Loucy (cell line): Measurements from ENCODE around the gene SENP2.

ENCODE experiments used
- H2AFZ ChIP-seq: fragments of 200-600 bp; sonication (generic); 2 replicates; pipeline ENCODE4 v1.6.0; 2016; ENCODE audit warnings: antibody characterized with exemption, mild to moderate bottlenecking, low read length, moderate library complexity
- H3F3A ChIP-seq: fragments of 200-600 bp; 2 replicates; pipeline ENCODE4 v1.6.0; 2016; ENCODE audit warnings: antibody characterized with exemption, low read depth, mild to moderate bottlenecking
- H3K27me3 ChIP-seq: fragments of 200-600 bp; sonication (generic); 2 replicates; pipeline ENCODE4 v1.6.1; 2014; ENCODE audit warnings: low read length, mild to moderate bottlenecking; ENCODE audit not compliant: insufficient read depth, poor library complexity, severe bottlenecking
- H3K36me3 ChIP-seq: fragments of 200-600 bp; sonication (generic); 2 replicates; pipeline ENCODE4 v1.6.1; 2016; ENCODE audit warnings: low read length; ENCODE audit not compliant: insufficient read depth
- H3K4me1 ChIP-seq: fragments of 200-600 bp; sonication (generic); 2 replicates; pipeline ENCODE4 v1.5.1; 2014; ENCODE audit warnings: low read length, mild to moderate bottlenecking; ENCODE audit not compliant: insufficient read depth, poor library complexity, severe bottlenecking
- H3K4me2 ChIP-seq: fragments of 200-600 bp; sonication (generic); 2 replicates; pipeline ENCODE4 v1.6.0; 2014; ENCODE audit warnings: antibody characterized with exemption, low read length, low read depth, mild to moderate bottlenecking; ENCODE audit not compliant: poor library complexity, severe bottlenecking
- H3K4me3 ChIP-seq: fragments of 200-600 bp; sonication (generic); 2 replicates; pipeline ENCODE4 v1.5.1; 2014; ENCODE audit warnings: low read length, mild to moderate bottlenecking, mixed read lengths; ENCODE audit not compliant: poor library complexity, severe bottlenecking
- H3K79me2 ChIP-seq: fragments of 200-600 bp; sonication (generic); 2 replicates; pipeline ENCODE4 v1.6.1; 2014; ENCODE audit warnings: low read length; ENCODE audit not compliant: insufficient read depth
- H3K9ac ChIP-seq: fragments of 200-600 bp; sonication (generic); 2 replicates; pipeline ENCODE4 v1.6.0; 2014; ENCODE audit warnings: mild to moderate bottlenecking, low read depth, low read length, moderate library complexity; ENCODE audit not compliant: poor library complexity, severe bottlenecking
- H3K9me2 ChIP-seq: fragments of 200-600 bp; sonication (generic); replicated peaks from 2 replicates; pipeline ENCODE4 v1.6.1; 2016; ENCODE audit warnings: low read depth, low read length, mixed read lengths
- H3K9me3 ChIP-seq: fragments of 200-600 bp; sonication (generic); 2 replicates; pipeline ENCODE4 v1.6.1; 2014; ENCODE audit warnings: mild to moderate bottlenecking, antibody characterized with exemption, low read length, low read depth; ENCODE audit not compliant: insufficient read depth
- H4K20me1 ChIP-seq: fragments of 200-600 bp; sonication (generic); 2 replicates; pipeline ENCODE4 v1.6.0; 2014; ENCODE audit warnings: antibody characterized with exemption, low read length, mild to moderate bottlenecking; ENCODE audit not compliant: insufficient read depth, poor library complexity, severe bottlenecking
- EZH2phosphoT487 ChIP-seq: fragments of 200-600 bp; IDR thresholded peaks from 2 replicates; pipeline ENCODE4 v1.6.1; 2018; ENCODE audit warnings: antibody characterized with exemption, mild to moderate bottlenecking, moderate library complexity, borderline replicate concordance
- TF ChIP-seq, protein P1 (sequence below): fragments of 200-600 bp; sonication (generic); conservative IDR thresholded peaks from 2 replicates; pipeline ENCODE4 v1.5.1; 2014; ENCODE audit warnings: mild to moderate bottlenecking, antibody characterized with exemption, low read length

The SENP2 gene

DNA sequence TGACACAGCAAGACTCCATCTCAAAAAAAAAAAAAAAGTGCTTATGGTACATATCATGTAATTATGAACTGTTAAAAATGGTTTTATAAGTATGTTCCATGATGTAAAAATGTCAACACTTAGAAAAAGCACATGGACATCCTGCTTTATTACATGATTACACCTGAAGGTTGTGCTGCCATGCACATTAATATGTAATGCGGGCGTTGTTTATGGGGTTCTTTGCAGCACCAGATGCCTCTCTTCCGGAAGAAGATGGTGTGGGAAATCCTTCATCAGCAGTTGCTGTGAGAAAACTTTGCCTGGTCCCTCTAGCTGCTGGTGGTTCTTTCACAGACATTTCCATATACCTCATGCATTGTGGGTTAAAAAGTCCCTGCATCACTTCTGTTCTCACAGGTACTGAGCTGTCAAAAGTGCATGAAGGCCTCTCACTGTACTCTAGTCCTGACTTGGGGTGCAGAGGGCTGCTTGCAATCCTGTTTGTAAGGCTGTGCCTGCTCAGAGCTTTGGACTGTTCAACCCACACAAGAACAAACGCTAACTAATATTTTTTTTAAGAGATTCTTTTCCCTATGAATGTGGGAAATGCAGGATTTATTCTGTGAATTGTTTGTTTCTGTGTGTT is 43.6 kb downstream of the SENP2 start:
- H3K9me3 ChIP-seq = no peaks in the 10 kb centered on the region
- H3K9ac ChIP-seq = no peak overlapping the region
- H3K4me2 ChIP-seq = no peak overlapping the region
- H3K4me3 ChIP-seq = no peak overlapping the region
- H4K20me1 ChIP-seq = no peaks in the 10 kb centered on the region
- no peaks in the 10 kb centered on the region for H3K9me2 ChIP-seq
- no peaks in the 10 kb centered on the region for H3F3A ChIP-seq
- no peak for TF ChIP-seq EZH2phosphoT487
- TF ChIP-seq, protein P1, sequence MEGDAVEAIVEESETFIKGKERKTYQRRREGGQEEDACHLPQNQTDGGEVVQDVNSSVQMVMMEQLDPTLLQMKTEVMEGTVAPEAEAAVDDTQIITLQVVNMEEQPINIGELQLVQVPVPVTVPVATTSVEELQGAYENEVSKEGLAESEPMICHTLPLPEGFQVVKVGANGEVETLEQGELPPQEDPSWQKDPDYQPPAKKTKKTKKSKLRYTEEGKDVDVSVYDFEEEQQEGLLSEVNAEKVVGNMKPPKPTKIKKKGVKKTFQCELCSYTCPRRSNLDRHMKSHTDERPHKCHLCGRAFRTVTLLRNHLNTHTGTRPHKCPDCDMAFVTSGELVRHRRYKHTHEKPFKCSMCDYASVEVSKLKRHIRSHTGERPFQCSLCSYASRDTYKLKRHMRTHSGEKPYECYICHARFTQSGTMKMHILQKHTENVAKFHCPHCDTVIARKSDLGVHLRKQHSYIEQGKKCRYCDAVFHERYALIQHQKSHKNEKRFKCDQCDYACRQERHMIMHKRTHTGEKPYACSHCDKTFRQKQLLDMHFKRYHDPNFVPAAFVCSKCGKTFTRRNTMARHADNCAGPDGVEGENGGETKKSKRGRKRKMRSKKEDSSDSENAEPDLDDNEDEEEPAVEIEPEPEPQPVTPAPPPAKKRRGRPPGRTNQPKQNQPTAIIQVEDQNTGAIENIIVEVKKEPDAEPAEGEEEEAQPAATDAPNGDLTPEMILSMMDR = no peak
- H2AFZ ChIP-seq = no peak overlapping the region
- no peaks in the 10 kb centered on the region for H3K4me1 ChIP-seq
- H3K27me3 ChIP-seq = no peaks in the 10 kb centered on the region
- H3K79me2 ChIP-seq = no peaks in the 10 kb centered on the region
- H3K36me3 ChIP-seq = peaks cover 37% of the 10 kb centered on the region; the same call in 1 of the 2 replicates

DNA sequence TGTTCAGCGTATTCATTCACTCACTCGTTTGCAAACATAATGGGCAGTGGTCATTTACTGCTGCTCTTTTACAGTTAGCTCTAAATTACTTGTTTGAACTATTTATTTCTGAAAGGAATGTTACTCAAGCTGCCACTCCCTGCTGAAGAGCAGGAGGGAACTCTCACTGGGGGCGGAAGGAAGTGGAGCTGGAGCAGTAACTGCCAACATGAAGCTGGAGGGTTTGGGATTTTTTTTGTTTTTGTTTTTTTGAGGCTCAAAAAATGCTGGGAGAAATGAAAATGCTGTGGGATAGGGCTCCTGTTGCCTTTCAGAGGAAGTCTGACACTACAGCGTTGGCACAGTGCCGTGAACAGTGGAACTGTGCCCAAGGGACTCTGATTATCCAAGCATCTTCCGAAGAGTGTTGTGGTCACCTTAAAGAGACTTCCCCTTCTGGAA is 44.1 kb downstream of the SENP2 start:
- Histone ChIP-seq H3K9ac (no peak overlapping the region), H3K4me1 (peaks cover 4% of the 10 kb centered on the region), H3K9me3 (no peaks in the 10 kb centered on the region), H2AFZ (no peak overlapping the region), H3F3A (no peaks in the 10 kb centered on the region), H3K27me3 (no peaks in the 10 kb centered on the region), H3K4me2 (no peak overlapping the region), H4K20me1 (no peaks in the 10 kb centered on the region), H3K4me3 (no peak overlapping the region), H3K9me2 (no peaks in the 10 kb centered on the region), H3K79me2 (no peaks in the 10 kb centered on the region), H3K36me3 (peaks cover 34% of the 10 kb centered on the region; the same call in 1 of the 2 replicates)
- TF ChIP-seq, protein P1 = no peak
- no peak for TF ChIP-seq EZH2phosphoT487

DNA sequence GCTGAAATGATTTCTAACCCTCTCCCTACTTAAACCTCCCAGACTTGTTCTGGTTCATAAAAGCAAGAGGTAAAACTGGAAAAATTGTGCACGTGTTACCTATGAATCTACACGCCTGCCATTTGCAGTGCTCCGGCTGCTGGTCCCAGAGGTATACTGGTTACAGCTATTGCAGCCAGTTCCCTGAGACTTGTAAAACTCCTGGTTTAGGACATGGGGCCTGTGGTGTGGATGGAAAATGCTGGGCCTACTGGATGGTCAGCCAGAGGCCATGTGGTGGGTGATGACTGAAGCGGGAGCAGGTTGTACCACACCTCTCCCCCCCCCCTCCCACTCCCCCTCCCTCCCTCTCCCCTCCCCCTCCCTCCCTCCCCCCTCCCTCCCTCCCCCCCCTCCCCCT is 45.0 kb downstream of the SENP2 start:
- peaks cover 7% of the 10 kb centered on the region for H3K4me1 ChIP-seq
- no peaks in the 10 kb centered on the region for H3F3A ChIP-seq
- H3K9me2 ChIP-seq = no peaks in the 10 kb centered on the region
- no peak overlapping the region for H3K9ac ChIP-seq
- TF ChIP-seq, protein P1 = no peak
- TF ChIP-seq EZH2phosphoT487 = no peak
- H3K4me2 ChIP-seq = no peak overlapping the region
- no peaks in the 10 kb centered on the region for H3K9me3 ChIP-seq
- no peaks in the 10 kb centered on the region for H3K79me2 ChIP-seq
- H2AFZ ChIP-seq = no peak overlapping the region
- H3K27me3 ChIP-seq = no peaks in the 10 kb centered on the region
- H4K20me1 ChIP-seq = no peaks in the 10 kb centered on the region
- peaks cover 25% of the 10 kb centered on the region; the same call in 1 of the 2 replicates for H3K36me3 ChIP-seq
- H3K4me3 ChIP-seq = no peak overlapping the region
